PC-9 (cell line): ENCODE results near the gene TYRP1.
A peak's percentile ranks its signal among the peaks of the same experiment; 100 is the strongest.

Source experiments
- CTCF ChIP-seq: fragments of 200-600 bp; sonication (generic); conservative IDR thresholded peaks from 2 replicates; pipeline ENCODE4 v1.6.1; 2017; ENCODE audit warnings: mixed run types, antibody characterized with exemption, mild to moderate bottlenecking, moderate library complexity
- EZH2 ChIP-seq: fragments of 200-600 bp; sonication (generic); IDR thresholded peaks from 2 replicates; pipeline ENCODE4 v1.8.0; 2017; ENCODE audit warnings: antibody characterized with exemption, low read depth

- TF ChIP-seq EZH2: no peak
- TF ChIP-seq CTCF: peak; percentile 29; the same call in 1 of the 2 replicates
These were observed 26.4 kb upstream of the TYRP1 start for GRCh38 chr9:12666813-12667212.
